ENCODE data around the gene SLC19A1. TPM values are rescaled to one million over a fixed set of nuclear protein-coding genes. Genes with fewer than 3 reads are reported as not detected.

Gene SLC19A1
- total and polyA plus RNA-seq, 4 donors, result 8.4 to 28.0 (median 13.0) TPM

DNA sequence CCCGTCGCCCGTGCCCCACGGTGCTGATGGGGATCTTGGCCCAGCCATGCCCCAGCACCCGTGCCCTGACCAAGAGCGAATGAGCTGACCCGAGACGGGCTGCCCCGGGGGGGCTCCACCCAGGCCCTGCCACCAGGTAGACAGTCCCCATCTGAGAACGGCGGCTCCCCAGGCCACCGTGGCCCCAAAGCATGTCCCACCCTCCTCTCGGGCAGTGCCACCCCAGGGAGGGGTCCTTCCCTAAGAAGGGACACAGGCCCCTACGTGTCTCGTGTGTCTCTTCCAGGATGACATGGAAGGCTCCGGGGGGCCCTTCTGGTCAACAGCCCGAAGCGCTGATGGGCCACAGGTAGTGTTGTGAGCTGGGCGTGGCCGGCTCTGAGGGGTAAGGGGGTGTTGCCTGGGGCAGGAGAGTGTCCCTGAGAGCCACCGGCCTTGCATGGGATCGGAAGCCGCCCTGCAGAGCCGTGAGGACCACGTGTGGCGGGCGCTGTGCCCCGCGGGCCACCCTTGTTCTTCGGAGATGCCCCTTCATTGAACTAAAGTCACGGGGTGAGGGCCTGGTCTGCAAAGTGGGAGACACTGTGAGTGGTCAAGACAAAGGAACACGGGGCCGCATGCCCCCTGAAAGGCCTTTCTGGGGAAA is 55.0 kb downstream of the SLC19A1 start:
- H3K27me3 ChIP-seq (ENCODE audit: control insufficient read depth in 4 of 4, insufficient read depth in 4 of 4, low read length in 3 of 4), result no peaks in the 10 kb centered on the region
- no peak for DNase-seq (ENCODE audit: low spot score)
- 94% methylated on average over 33 of the region's 33 CpGs for WGBS
- TF ChIP-seq, protein P1, sequence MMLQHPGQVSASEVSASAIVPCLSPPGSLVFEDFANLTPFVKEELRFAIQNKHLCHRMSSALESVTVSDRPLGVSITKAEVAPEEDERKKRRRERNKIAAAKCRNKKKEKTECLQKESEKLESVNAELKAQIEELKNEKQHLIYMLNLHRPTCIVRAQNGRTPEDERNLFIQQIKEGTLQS (IDR thresholded peaks at IDR 0.05), result no peak
- H3K9me3 ChIP-seq (ENCODE audit: control insufficient read depth in 4 of 4, low read length in 3 of 4), result no peaks in the 10 kb centered on the region
- no peak overlapping the region for H3K9ac ChIP-seq (ENCODE audit: low read depth in 1 of 2, low read length in 2 of 2)
- peaks cover 10 to 76% (median 29%) of the 10 kb centered on the region in 4 donors for H3K36me3 ChIP-seq (ENCODE audit: control insufficient read depth in 4 of 4, insufficient read depth in 3 of 4, low read depth in 1 of 4, low read length in 3 of 4)
- H3K4me1 ChIP-seq (ENCODE audit: control insufficient read depth in 4 of 4, insufficient read depth in 4 of 4, low read length in 3 of 4), result peaks cover 0 to 5% (median 0%) of the 10 kb centered on the region in 4 donors
- H3K27ac ChIP-seq (ENCODE audit: low read depth in 1 of 2, low read length in 2 of 2), result no peak overlapping the region
- no peak overlapping the region for H3K4me3 ChIP-seq (ENCODE audit: low read depth in 1 of 3, low read length in 3 of 3)

DNA sequence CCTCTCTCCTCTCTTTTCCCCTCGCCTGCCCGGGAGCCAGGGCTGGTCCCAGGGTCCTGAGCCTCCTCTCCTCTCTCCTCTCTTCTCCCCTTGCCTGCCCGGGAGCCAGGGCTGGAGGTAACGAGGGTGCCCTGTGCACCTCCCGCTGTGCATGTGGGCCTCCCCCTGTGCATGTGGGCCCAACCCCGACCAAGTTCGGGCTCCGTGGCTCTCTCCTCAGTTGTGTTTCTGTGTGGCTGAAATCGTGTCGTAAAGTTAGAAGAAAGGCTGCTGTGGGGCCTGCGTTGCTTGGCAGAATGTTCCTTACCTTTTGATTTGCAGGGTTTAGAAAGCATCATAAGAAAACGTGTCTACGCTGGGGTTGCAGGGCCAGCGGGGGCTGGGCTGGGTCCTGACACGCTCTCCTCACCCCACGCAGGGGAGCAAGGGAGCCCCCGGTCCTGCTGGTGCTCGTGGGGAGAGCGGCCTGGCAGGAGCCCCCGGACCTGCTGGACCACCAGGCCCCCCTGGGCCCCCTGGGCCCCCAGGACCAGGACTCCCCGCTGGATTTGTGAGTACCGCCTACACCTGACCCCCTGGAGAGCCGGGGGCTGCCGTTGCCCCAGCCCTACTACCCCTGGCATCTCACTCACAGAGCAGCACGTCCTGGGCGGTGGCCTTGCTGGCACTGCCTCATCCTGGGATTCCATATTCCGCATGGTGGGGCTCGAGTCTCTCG is 55.6 kb downstream of the SLC19A1 start:
- 89% methylated on average over 29 of the region's 29 CpGs for WGBS
- no peak overlapping the region for H3K4me3 ChIP-seq (ENCODE audit: low read depth in 1 of 3, low read length in 3 of 3)
- DNase-seq (ENCODE audit: low spot score), result no peak
- H3K27ac ChIP-seq (ENCODE audit: low read depth in 1 of 2, low read length in 2 of 2), result no peak overlapping the region
- no peak overlapping the region for H3K9ac ChIP-seq (ENCODE audit: low read depth in 1 of 2, low read length in 2 of 2)
- TF ChIP-seq, protein P1 (IDR thresholded peaks at IDR 0.05), result no peak
- TF ChIP-seq RXRA (IDR thresholded peaks at IDR 0.05) (no peak), YY1 (IDR thresholded peaks at IDR 0.05) (no peak), JUND (IDR thresholded peaks at IDR 0.05) (no peak), TAF1 (conservative IDR thresholded peaks at IDR 0.05) (no peak), RAD21 (IDR thresholded peaks at IDR 0.05) (no peak), NR2F2 (IDR thresholded peaks at IDR 0.05) (no peak), HNF4G (IDR thresholded peaks at IDR 0.05) (no peak), HNF4A (conservative IDR thresholded peaks at IDR 0.05) (no peak), FOXA2 (IDR thresholded peaks at IDR 0.05) (no peak)
- TF ChIP-seq, protein P2, sequence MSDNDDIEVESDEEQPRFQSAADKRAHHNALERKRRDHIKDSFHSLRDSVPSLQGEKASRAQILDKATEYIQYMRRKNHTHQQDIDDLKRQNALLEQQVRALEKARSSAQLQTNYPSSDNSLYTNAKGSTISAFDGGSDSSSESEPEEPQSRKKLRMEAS (IDR thresholded peaks at IDR 0.05), result no peak
- TF ChIP-seq, protein P3, sequence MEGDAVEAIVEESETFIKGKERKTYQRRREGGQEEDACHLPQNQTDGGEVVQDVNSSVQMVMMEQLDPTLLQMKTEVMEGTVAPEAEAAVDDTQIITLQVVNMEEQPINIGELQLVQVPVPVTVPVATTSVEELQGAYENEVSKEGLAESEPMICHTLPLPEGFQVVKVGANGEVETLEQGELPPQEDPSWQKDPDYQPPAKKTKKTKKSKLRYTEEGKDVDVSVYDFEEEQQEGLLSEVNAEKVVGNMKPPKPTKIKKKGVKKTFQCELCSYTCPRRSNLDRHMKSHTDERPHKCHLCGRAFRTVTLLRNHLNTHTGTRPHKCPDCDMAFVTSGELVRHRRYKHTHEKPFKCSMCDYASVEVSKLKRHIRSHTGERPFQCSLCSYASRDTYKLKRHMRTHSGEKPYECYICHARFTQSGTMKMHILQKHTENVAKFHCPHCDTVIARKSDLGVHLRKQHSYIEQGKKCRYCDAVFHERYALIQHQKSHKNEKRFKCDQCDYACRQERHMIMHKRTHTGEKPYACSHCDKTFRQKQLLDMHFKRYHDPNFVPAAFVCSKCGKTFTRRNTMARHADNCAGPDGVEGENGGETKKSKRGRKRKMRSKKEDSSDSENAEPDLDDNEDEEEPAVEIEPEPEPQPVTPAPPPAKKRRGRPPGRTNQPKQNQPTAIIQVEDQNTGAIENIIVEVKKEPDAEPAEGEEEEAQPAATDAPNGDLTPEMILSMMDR (IDR thresholded peaks at IDR 0.05; ENCODE audit: low read depth, low read length, missing input control), result no peak
- TF ChIP-seq, protein P4, sequence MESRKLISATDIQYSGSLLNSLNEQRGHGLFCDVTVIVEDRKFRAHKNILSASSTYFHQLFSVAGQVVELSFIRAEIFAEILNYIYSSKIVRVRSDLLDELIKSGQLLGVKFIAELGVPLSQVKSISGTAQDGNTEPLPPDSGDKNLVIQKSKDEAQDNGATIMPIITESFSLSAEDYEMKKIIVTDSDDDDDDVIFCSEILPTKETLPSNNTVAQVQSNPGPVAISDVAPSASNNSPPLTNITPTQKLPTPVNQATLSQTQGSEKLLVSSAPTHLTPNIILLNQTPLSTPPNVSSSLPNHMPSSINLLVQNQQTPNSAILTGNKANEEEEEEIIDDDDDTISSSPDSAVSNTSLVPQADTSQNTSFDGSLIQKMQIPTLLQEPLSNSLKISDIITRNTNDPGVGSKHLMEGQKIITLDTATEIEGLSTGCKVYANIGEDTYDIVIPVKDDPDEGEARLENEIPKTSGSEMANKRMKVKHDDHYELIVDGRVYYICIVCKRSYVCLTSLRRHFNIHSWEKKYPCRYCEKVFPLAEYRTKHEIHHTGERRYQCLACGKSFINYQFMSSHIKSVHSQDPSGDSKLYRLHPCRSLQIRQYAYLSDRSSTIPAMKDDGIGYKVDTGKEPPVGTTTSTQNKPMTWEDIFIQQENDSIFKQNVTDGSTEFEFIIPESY (IDR thresholded peaks at IDR 0.05), result no peak
- H3K36me3 ChIP-seq (ENCODE audit: control insufficient read depth in 4 of 4, insufficient read depth in 3 of 4, low read depth in 1 of 4, low read length in 3 of 4), result peaks cover 16 to 74% (median 29%) of the 10 kb centered on the region in 4 donors
- no peaks in the 10 kb centered on the region for H3K9me3 ChIP-seq (ENCODE audit: control insufficient read depth in 4 of 4, low read length in 3 of 4)
- H3K27me3 ChIP-seq (ENCODE audit: control insufficient read depth in 4 of 4, insufficient read depth in 4 of 4, low read length in 3 of 4), result no peaks in the 10 kb centered on the region
- peaks cover 0 to 5% (median 0%) of the 10 kb centered on the region in 4 donors for H3K4me1 ChIP-seq (ENCODE audit: control insufficient read depth in 4 of 4, insufficient read depth in 4 of 4, low read length in 3 of 4)
